Mesodermal cell (in vitro differentiated cells): ENCODE results near the gene KCNA5.

Experiments used
- H3K27ac ChIP-seq: 2 replicates; pipeline ENCODE4 v1.7.0; 2013; ENCODE audit warnings: mild to moderate bottlenecking, low read depth, low read length, moderate library complexity; ENCODE audit not compliant: severe bottlenecking
- H3K36me3 ChIP-seq: 2 replicates; pipeline ENCODE4 v1.7.1; 2013; ENCODE audit warnings: mild to moderate bottlenecking, low read length, moderate library complexity; ENCODE audit not compliant: control insufficient read depth, insufficient read depth
- H3K4me1 ChIP-seq: one replicate; pipeline ENCODE4 v1.7.1; 2013; ENCODE audit warnings: mild to moderate bottlenecking, low read length; ENCODE audit not compliant: insufficient read depth, control insufficient read depth, poor library complexity, severe bottlenecking
- H3K4me3 ChIP-seq: 2 replicates; pipeline ENCODE4 v1.7.0; 2013; ENCODE audit warnings: low read length, control low read depth, mild to moderate bottlenecking; ENCODE audit not compliant: insufficient read depth, poor library complexity, severe bottlenecking; ENCODE audit errors: extremely low read depth
- H3K9me3 ChIP-seq: 2 replicates; pipeline ENCODE4 v1.7.1; 2013; ENCODE audit warnings: mild to moderate bottlenecking, low read length, moderate library complexity; ENCODE audit not compliant: control insufficient read depth
- WGBS, 2 experiments: methylation state at CpG; one replicate each; pipeline ENCODE4 v1.1.5; 2013; ENCODE audit warnings: missing lambda C conversion rate in 2 of 2; ENCODE audit not compliant: insufficient coverage in 2 of 2; 5-methylcytosine and 5-hydroxymethylcytosine counted together

Gene KCNA5

GRCh38 chr12:5013266-5013730, 30.4 kb upstream of the KCNA5 start:
- Histone ChIP-seq H3K36me3 (no peaks in the 10 kb centered on the region), H3K4me1 (no peaks in the 10 kb centered on the region), H3K4me3 (no peak overlapping the region), H3K27ac (no peak overlapping the region), H3K9me3 (no peaks in the 10 kb centered on the region)
- 79 to 89% methylated on average over 2 to 3 of the region's 5 CpGs for WGBS, 2 experiments

- H3K4me1 ChIP-seq = no peaks in the 10 kb centered on the region
- H3K36me3 ChIP-seq = no peaks in the 10 kb centered on the region
- H3K9me3 ChIP-seq = no peaks in the 10 kb centered on the region
- H3K4me3 ChIP-seq = no peak overlapping the region
- WGBS, 2 experiments = 80 to 100% methylated on average over 1 to 2 of the region's 2 CpGs
- H3K27ac ChIP-seq = no peak overlapping the region
Measured at GRCh38 chr12:5014269-5014668, 29.4 kb upstream of the KCNA5 start.

DNA sequence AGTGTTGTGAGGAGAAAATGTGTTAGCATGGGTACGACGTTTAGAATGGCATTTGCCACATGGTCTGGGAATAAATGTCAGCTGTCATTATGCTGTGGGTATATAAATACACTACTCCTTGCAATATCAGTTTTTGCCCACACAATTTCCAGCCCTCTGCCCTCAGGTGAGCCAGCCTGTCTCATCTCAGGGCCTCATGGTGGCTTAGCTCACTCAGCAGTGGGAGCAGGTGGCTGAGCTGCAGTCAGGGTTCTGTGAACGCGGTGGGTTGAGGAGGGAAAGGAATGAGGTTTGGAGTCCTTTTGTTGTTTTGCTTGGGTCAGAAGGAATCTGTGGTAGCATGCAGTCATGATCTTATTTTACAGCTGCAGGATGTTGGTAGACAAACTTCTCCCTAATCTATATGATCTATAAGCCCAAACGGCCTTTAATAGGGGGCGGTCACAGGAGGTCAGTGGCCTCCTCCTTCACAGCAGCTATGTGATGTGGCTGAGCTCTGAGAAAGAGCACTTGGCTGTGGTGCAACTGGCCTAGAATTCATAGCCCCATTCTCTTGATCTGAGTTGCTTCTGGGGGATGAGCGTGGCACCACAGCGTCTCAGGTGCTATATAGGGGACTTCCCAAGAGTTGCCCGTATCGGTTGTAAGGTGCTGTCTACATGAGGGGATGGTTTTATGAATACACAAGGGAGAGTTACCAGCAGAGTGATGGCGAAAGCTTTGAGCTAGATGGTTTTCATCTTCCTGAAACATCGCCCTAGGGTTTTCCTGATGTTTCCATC, 27.8 kb upstream of the KCNA5 start:
- WGBS, 2 experiments = 91 to 93% methylated on average over 6 of the region's 12 CpGs
- H3K4me1 ChIP-seq = no peaks in the 10 kb centered on the region
- H3K27ac ChIP-seq = no peak overlapping the region

GRCh38 chr12:5016526-5016925, 27.2 kb upstream of the KCNA5 start:
- no peaks in the 10 kb centered on the region for H3K4me1 ChIP-seq
- H3K9me3 ChIP-seq = no peaks in the 10 kb centered on the region
- H3K27ac ChIP-seq = no peak overlapping the region
- no peaks in the 10 kb centered on the region for H3K36me3 ChIP-seq
- H3K4me3 ChIP-seq = no peak overlapping the region
- WGBS, 2 experiments = 87 to 91% methylated on average over 4 to 5 of the region's 5 CpGs

More for the DNA sequence above, 27.8 kb upstream of the KCNA5 start:
- Histone ChIP-seq H3K4me3 (no peak overlapping the region), H3K9me3 (no peaks in the 10 kb centered on the region), H3K36me3 (no peaks in the 10 kb centered on the region)

- WGBS, 2 experiments = 80 to 94% methylated on average over 15 to 16 of the region's 24 CpGs
Measured at GRCh38 chr12:5017638-5018348, 25.9 kb upstream of the KCNA5 start.

DNA sequence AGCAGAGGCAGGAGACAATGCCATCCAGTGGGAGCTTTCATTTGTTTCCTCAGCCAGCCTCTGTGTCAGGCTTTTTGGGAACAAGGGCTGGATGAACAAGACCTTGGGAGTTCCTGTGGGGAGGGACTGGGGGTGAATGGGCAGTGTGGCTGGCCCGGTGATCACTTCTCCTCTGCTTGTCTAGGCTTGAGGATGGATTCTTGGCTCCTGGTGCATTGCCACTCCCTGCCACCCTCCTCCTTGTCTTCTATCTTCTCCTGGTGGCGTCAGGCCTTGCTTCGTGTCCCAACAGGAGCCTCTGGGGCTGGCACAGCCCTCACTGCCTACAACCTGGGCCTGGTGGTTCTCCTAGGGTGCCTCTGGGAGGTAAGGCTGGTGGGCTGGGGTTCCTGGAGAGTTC, 25.0 kb upstream of the KCNA5 start:
- Histone ChIP-seq H3K36me3 (no peaks in the 10 kb centered on the region), H3K4me3 (no peak overlapping the region), H3K27ac (no peak overlapping the region), H3K9me3 (no peaks in the 10 kb centered on the region), H3K4me1 (no peaks in the 10 kb centered on the region)
- WGBS, 2 experiments = no CpG with 5 or more reads among the region's 3 CpGs

More at GRCh38 chr12:5017638-5018348, 25.9 kb upstream of the KCNA5 start:
- Histone ChIP-seq H3K27ac (no peak overlapping the region), H3K4me1 (no peaks in the 10 kb centered on the region), H3K36me3 (no peaks in the 10 kb centered on the region), H3K9me3 (no peaks in the 10 kb centered on the region), H3K4me3 (no peak overlapping the region)

DNA sequence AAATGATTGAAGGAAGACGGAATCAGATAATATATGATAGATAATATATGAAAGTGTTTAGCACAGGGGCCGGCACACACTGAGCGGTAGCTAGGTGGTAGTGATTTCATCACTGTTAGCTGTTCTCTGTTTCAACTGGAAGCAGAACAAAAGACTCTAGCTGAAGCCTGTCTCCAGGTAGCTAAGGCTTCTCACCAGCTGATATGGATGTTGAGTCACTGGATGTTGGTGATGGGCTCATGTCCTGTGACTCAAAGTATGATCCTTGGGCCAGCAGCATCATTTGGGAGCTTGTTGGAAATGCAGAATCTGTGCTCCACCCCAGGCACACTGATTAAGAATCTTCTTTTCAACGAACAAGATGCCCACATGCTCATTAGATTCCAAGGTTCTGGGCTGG, 21.7 kb upstream of the KCNA5 start:
- H3K4me1 ChIP-seq = peaks cover 8% of the 10 kb centered on the region
- WGBS, 2 experiments = 86 to 95% methylated on average over 2 to 4 of the region's 4 CpGs

GRCh38 chr12:5022465-5023061, 21.1 kb upstream of the KCNA5 start:
- H3K4me1 ChIP-seq = peaks cover 12% of the 10 kb centered on the region
- H3K9me3 ChIP-seq = no peaks in the 10 kb centered on the region
- no peak overlapping the region for H3K4me3 ChIP-seq
- H3K36me3 ChIP-seq = no peaks in the 10 kb centered on the region
- 18 to 30% methylated on average over 9 to 10 of the region's 12 CpGs for WGBS, 2 experiments
- no peak overlapping the region for H3K27ac ChIP-seq

More for the DNA sequence above, 21.7 kb upstream of the KCNA5 start:
- no peak overlapping the region for H3K27ac ChIP-seq
- no peaks in the 10 kb centered on the region for H3K9me3 ChIP-seq
- H3K36me3 ChIP-seq = no peaks in the 10 kb centered on the region
- no peak overlapping the region for H3K4me3 ChIP-seq

GRCh38 chr12:5023842-5024241, 19.8 kb upstream of the KCNA5 start:
- WGBS, 2 experiments = 95 to 100% methylated on average over 4 to 6 of the region's 6 CpGs

GRCh38 chr12:5026342-5026938, 17.2 kb upstream of the KCNA5 start:
- WGBS, 2 experiments = 60% methylated on average over 1 of the region's 4 CpGs; no CpG with 5 or more reads in 1 of the 2 experiments
- H3K9me3 ChIP-seq = no peaks in the 10 kb centered on the region

More at GRCh38 chr12:5023842-5024241, 19.8 kb upstream of the KCNA5 start:
- Histone ChIP-seq H3K4me3 (no peak overlapping the region), H3K9me3 (no peaks in the 10 kb centered on the region), H3K27ac (no peak overlapping the region), H3K36me3 (no peaks in the 10 kb centered on the region), H3K4me1 (peaks cover 12% of the 10 kb centered on the region)

More at GRCh38 chr12:5026342-5026938, 17.2 kb upstream of the KCNA5 start:
- H3K4me1 ChIP-seq = peaks cover 12% of the 10 kb centered on the region
- no peaks in the 10 kb centered on the region for H3K36me3 ChIP-seq
- no peak overlapping the region for H3K4me3 ChIP-seq
- H3K27ac ChIP-seq = no peak overlapping the region
